HCT116 (cell line): ENCODE measurements around the gene MMP10. TPM values are rescaled to one million over a fixed set of nuclear protein-coding genes. Genes with fewer than 3 reads are reported as not detected.

Source experiments
- total RNA-seq: library from RNA; stranded (reverse); gene quantifications from one replicate; pipeline ENCODE4 v1.2.1, GENCODE V29; 2021; ENCODE audit not compliant: unreplicated experiment

MMP10 gene
- total RNA-seq, 1 experiment from 2014 or later = not detected

Other genes starting within 250 kb of the MMP10 start
- 0.61 TPM for gene MMP7, start 249.9 kb downstream of the MMP10 start, total RNA-seq
- 0.30 TPM for gene MMP20, start 155.3 kb downstream of the MMP10 start, total RNA-seq
- gene MMP27, start 74.9 kb downstream of the MMP10 start, total RNA-seq = not detected
- gene MMP8, start 55.7 kb downstream of the MMP10 start, total RNA-seq = not detected
- gene MMP1, start 17.5 kb upstream of the MMP10 start, total RNA-seq = not detected
- gene MMP3, start 63.0 kb upstream of the MMP10 start, total RNA-seq = not detected
- not detected for gene MMP12, start 94.4 kb upstream of the MMP10 start, total RNA-seq
- gene MMP13, start 175.1 kb upstream of the MMP10 start, total RNA-seq = not detected